ENCODE data around the gene CDA.

Gene CDA

DNA sequence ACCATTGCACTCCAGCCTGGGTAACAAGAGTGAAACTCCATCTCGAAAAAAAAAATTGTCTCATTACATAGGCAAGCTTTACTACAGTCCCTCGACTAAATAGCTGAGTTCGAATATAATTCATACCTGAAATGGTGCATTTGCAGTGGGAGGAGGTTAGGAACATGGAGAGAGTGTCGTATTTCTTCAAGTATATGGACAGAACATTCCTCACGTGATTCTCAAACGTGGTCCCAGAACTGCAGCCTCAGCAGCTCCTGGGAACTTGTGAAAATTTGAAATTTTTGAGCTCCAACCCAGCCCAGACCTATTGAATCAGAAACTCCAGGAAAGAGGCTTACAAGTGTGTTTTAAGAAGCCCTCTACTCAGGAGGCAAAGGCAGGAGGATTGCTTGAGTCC is 7.2 kb downstream of the CDA start:
- TF ChIP-seq EZH2phosphoT487 (conservative IDR thresholded peaks at IDR 0.05; ENCODE audit: low read length): no peak
- Histone ChIP-seq H3K9me2 (replicated peaks; ENCODE audit: insufficient read depth, low read length) (no peaks in the 10 kb centered on the region), H3K9ac (ENCODE audit: low read length) (no peak overlapping the region), H3K36me3 (ENCODE audit: low read length) (no peaks in the 10 kb centered on the region), H3K27me3 (ENCODE audit: low read length) (no peaks in the 10 kb centered on the region), H3K4me3 (ENCODE audit: insufficient read depth, low read length, poor library complexity, severe bottlenecking) (no peak overlapping the region), H2AFZ (ENCODE audit: low read depth, low read length, severe bottlenecking) (no peak overlapping the region), H3K27ac (ENCODE audit: low read depth, low read length) (no peak overlapping the region), H4K20me1 (ENCODE audit: low read depth, low read length) (no peaks in the 10 kb centered on the region), H3K9me3 (ENCODE audit: insufficient read depth, low read length) (no peaks in the 10 kb centered on the region), H3K4me2 (ENCODE audit: low read depth, low read length, poor library complexity, severe bottlenecking) (no peak overlapping the region), H3K79me2 (ENCODE audit: insufficient read depth, low read length) (no peaks in the 10 kb centered on the region), H3F3A (ENCODE audit: insufficient read depth) (no peaks in the 10 kb centered on the region)

GRCh38 chr1:20597650-20598049 is 8.8 kb downstream of the CDA start:
- Histone ChIP-seq H3K4me2 (ENCODE audit: low read depth, low read length, poor library complexity, severe bottlenecking) (no peak overlapping the region), H3K9me2 (replicated peaks; ENCODE audit: insufficient read depth, low read length) (no peaks in the 10 kb centered on the region)

DNA sequence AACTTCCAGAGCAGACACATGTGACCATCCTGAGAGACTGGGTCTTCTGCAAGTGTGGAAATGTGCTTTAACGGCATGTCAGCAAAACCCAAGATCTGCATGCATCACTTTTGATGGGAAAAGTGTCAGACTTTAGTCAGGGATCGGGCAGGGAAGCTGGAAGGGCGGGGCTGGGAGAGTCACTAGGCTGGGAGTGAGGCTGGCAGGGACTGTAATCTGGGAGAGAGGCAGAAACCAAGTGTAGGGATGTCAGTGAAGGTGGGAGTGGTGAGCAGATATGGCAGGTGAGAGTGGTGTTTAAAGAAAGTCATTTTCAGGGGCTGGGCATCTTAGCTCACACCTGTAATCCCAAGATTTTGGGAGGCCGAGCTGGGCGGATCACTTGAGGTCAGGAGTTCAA is 11.3 kb downstream of the CDA start:
- Histone ChIP-seq H3K9me2 (replicated peaks; ENCODE audit: insufficient read depth, low read length) (no peaks in the 10 kb centered on the region), H3K79me2 (ENCODE audit: insufficient read depth, low read length) (no peaks in the 10 kb centered on the region), H3F3A (ENCODE audit: insufficient read depth) (no peaks in the 10 kb centered on the region), H3K9ac (ENCODE audit: low read length) (no peak overlapping the region), H3K4me3 (ENCODE audit: insufficient read depth, low read length, poor library complexity, severe bottlenecking) (no peak overlapping the region), H3K9me3 (ENCODE audit: insufficient read depth, low read length) (no peaks in the 10 kb centered on the region), H3K27me3 (ENCODE audit: low read length) (no peaks in the 10 kb centered on the region), H4K20me1 (ENCODE audit: low read depth, low read length) (no peaks in the 10 kb centered on the region), H3K27ac (ENCODE audit: low read depth, low read length) (no peak overlapping the region), H3K4me2 (ENCODE audit: low read depth, low read length, poor library complexity, severe bottlenecking) (no peak overlapping the region), H2AFZ (ENCODE audit: low read depth, low read length, severe bottlenecking) (no peak overlapping the region), H3K36me3 (ENCODE audit: low read length) (no peaks in the 10 kb centered on the region)
- no peak for TF ChIP-seq CTCF (IDR thresholded peaks at IDR 0.05; ENCODE audit: insufficient read depth, low read length, poor library complexity, severe bottlenecking)
- TF ChIP-seq EZH2phosphoT487 (conservative IDR thresholded peaks at IDR 0.05; ENCODE audit: low read length): no peak

More at GRCh38 chr1:20597650-20598049, 8.8 kb downstream of the CDA start:
- TF ChIP-seq EZH2phosphoT487 (conservative IDR thresholded peaks at IDR 0.05; ENCODE audit: low read length) (no peak), CTCF (IDR thresholded peaks at IDR 0.05; ENCODE audit: insufficient read depth, low read length, poor library complexity, severe bottlenecking) (no peak)
- Histone ChIP-seq H4K20me1 (ENCODE audit: low read depth, low read length) (no peaks in the 10 kb centered on the region), H3K9me3 (ENCODE audit: insufficient read depth, low read length) (no peaks in the 10 kb centered on the region), H3K79me2 (ENCODE audit: insufficient read depth, low read length) (no peaks in the 10 kb centered on the region), H2AFZ (ENCODE audit: low read depth, low read length, severe bottlenecking) (no peak overlapping the region), H3K4me3 (ENCODE audit: insufficient read depth, low read length, poor library complexity, severe bottlenecking) (no peak overlapping the region), H3K27ac (ENCODE audit: low read depth, low read length) (no peak overlapping the region), H3F3A (ENCODE audit: insufficient read depth) (no peaks in the 10 kb centered on the region), H3K9ac (ENCODE audit: low read length) (no peak overlapping the region), H3K27me3 (ENCODE audit: low read length) (no peaks in the 10 kb centered on the region), H3K36me3 (ENCODE audit: low read length) (no peaks in the 10 kb centered on the region)

DNA sequence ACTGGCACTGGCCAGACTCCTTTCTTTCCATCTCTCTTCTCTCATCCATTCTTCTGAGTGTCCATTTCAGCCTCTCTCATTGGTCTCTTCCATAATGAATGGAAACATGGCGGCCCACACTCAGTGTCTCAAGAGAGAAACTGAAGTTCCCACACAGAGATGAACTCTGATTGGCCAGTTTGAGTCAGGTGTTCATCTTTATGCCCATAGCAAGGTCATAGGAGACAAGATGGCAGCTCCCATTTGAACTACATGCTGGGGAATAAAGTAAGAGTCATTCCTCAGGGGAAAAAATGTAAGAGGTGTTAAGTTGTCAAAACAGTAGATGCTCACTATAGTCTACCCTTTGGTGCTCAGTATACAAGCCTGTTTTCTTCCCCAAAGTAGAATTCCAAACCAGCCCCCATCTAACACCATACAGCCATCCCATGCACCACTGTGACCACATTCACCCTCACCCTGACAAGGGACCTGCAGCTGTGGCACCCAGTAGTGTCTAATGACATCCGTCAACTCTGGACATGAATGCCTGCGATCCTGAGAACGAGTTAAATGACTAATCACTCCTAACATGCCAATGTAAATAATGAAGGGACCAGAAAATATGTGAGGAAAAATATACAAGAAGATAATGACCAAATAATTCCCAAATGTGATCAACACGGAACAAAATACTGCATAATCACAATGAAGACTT is 12.4 kb downstream of the CDA start:
- Histone ChIP-seq H3K9me2 (replicated peaks; ENCODE audit: insufficient read depth, low read length) (no peaks in the 10 kb centered on the region), H3K4me2 (ENCODE audit: low read depth, low read length, poor library complexity, severe bottlenecking) (no peak overlapping the region)
- TF ChIP-seq CTCF (IDR thresholded peaks at IDR 0.05; ENCODE audit: insufficient read depth, low read length, poor library complexity, severe bottlenecking) (no peak), EZH2phosphoT487 (conservative IDR thresholded peaks at IDR 0.05; ENCODE audit: low read length) (no peak)

More for the DNA sequence above, 12.4 kb downstream of the CDA start:
- Histone ChIP-seq H4K20me1 (ENCODE audit: low read depth, low read length) (no peaks in the 10 kb centered on the region), H3F3A (ENCODE audit: insufficient read depth) (no peaks in the 10 kb centered on the region), H3K36me3 (ENCODE audit: low read length) (no peaks in the 10 kb centered on the region), H3K9me3 (ENCODE audit: insufficient read depth, low read length) (no peaks in the 10 kb centered on the region), H3K79me2 (ENCODE audit: insufficient read depth, low read length) (no peaks in the 10 kb centered on the region), H2AFZ (ENCODE audit: low read depth, low read length, severe bottlenecking) (no peak overlapping the region), H3K27me3 (ENCODE audit: low read length) (no peaks in the 10 kb centered on the region), H3K9ac (ENCODE audit: low read length) (no peak overlapping the region), H3K4me3 (ENCODE audit: insufficient read depth, low read length, poor library complexity, severe bottlenecking) (no peak overlapping the region), H3K27ac (ENCODE audit: low read depth, low read length) (no peak overlapping the region)

Measured in SU-DHL-6 (cell line).